ENCODE data around the gene SAYSD1. TPM values are rescaled to one million over a fixed set of nuclear protein-coding genes. Genes with fewer than 3 reads are reported as not detected.

The SAYSD1 gene
- total and polyA plus RNA-seq, 2 donors, result 12.6 to 20.1 TPM

DNA sequence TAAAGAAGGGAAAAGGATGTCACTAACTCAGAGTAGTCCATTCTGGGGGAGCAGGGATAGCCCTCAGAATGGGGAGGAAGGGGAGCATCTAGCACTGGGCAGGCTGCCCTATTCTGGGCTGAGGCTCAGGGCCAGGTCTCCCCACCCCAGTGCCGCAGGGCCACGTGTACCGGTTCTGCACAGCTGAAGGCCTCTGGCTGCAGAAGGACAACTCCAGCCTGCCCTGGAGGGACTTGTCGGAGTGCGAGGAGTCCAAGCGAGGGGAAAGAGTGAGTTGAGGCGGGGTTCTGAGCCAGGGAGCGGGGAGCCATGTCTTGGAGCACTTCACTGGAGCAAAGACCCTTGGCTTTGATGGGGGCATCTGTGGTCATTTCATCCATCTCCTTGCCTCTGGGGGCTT, 49.4 kb downstream of the SAYSD1 start:
- H3K4me3 ChIP-seq (ENCODE audit: low read depth, low read length), result no peak overlapping the region
- 81% methylated on average over 8 of the region's 8 CpGs for WGBS

DNA sequence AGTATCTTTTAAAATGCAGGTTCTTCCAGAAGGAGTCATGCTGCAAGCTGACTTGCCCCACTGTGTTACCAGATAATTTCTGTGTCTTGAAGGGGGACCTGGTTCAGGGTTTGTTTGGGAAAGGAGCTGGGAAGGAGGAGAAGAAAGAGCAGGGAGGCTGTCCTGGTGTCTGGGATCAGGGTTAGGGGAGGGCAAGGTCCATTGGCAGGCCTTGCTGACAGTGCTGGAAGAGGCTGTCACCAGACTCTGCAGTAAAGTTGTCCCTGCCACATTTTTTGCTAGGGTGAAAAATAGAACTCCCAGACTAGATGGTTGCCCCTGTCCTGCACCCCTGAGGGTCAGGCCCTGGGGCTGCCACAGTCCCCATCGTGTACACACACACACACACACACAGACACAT, 51.5 kb downstream of the SAYSD1 start:
- Histone ChIP-seq H3K27ac (ENCODE audit: low read depth) (no peak overlapping the region), H3K4me1 (ENCODE audit: insufficient read depth) (no peaks in the 10 kb centered on the region), H3K36me3 (ENCODE audit: insufficient read depth) (no peaks in the 10 kb centered on the region), H3K4me3 (ENCODE audit: low read depth, low read length) (no peak overlapping the region)
- DNase-seq (ENCODE audit: extremely low spot score), result no peak
- WGBS, result 35% methylated on average over 1 of the region's 1 CpG

More for the DNA sequence above, 49.4 kb downstream of the SAYSD1 start:
- no peak for DNase-seq (ENCODE audit: extremely low spot score)
- Histone ChIP-seq H3K27ac (ENCODE audit: low read depth) (no peak overlapping the region), H3K4me1 (ENCODE audit: insufficient read depth) (no peaks in the 10 kb centered on the region), H3K36me3 (ENCODE audit: insufficient read depth) (no peaks in the 10 kb centered on the region)

DNA sequence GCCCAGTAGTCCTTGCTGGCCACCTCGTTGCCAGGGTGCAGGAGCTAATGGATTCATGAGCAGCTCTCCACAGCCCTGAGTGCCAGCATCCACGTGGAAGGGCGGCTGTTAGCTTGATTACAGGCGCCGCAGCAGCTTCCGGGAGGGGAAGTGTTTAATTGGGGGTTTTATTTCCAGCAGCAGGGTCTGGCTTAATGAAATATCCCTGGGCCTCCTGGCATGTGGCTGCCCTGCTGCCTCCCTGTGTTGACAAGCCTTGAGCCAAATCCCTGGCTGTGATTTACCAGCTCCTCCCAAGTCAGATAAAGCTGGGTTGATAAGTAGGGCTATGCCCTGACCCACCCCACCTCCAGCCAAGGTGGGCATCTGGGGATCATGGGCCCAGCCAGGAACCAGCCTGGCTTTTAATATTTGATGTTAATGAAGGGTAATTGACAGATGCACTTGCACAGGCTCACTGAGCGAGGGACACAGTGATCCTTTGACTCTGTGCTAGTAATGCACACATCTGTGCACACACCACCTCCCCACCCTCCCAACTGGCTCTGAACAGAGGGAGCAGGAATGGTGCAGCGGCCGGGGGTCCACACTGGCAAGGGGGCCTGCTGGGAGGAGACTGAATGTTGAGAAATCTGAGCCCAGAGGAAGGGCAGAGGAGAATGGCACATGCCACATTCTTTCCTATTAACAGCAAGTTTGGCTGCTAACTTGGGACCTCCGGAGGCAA, 52.8 kb downstream of the SAYSD1 start:
- no peak overlapping the region for H3K27ac ChIP-seq (ENCODE audit: low read depth)
- 52% methylated on average over 10 of the region's 10 CpGs for WGBS
- no peak overlapping the region for H3K4me3 ChIP-seq (ENCODE audit: low read depth, low read length)
- H3K36me3 ChIP-seq (ENCODE audit: insufficient read depth), result no peaks in the 10 kb centered on the region
- no peaks in the 10 kb centered on the region for H3K4me1 ChIP-seq (ENCODE audit: insufficient read depth)
- no peak for DNase-seq (ENCODE audit: extremely low spot score)

DNA sequence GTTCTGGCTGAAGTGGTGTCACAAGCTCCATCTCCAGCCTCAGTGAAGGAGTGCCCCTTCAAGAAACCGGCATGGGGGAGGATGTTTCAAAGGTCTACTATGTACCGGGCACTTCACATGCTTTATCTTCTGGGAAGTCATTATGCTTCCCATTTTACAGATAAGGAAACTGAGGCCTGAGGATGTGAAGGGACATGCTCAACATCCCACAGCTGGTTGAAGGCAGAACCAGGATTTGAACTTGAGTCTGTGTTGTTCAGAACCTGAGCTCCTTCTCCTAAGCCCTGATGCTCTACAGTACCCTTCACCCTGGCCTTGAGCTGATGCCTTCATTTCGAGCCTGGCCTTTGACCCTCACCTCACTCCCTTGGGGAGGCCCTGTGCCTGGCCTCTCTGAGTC, 53.4 kb downstream of the SAYSD1 start:
- WGBS, result 80% methylated on average over 3 of the region's 3 CpGs
- Histone ChIP-seq H3K4me1 (ENCODE audit: insufficient read depth) (no peaks in the 10 kb centered on the region), H3K27ac (ENCODE audit: low read depth) (no peak overlapping the region), H3K36me3 (ENCODE audit: insufficient read depth) (no peaks in the 10 kb centered on the region), H3K4me3 (ENCODE audit: low read depth, low read length) (no peak overlapping the region)
- no peak for DNase-seq (ENCODE audit: extremely low spot score)

DNA sequence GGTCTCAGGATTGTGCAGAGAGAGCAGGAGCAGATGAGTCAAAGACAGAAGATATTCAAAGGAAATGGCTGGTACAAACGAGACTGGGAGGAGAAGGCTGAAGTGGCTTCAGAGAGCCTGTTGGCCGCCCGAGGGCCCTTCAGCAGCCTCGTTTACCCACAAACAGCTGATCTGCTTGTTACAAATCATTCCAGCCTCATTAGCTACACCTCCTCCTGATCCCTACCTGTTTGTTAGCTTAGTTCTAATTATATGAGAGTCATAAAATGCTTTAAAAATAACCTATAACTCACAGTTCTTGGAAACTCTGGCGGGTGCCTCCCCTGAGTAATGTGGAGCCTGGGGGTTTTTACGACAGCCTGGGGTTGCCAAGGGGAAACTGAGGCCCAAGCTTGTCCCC, 53.8 kb downstream of the SAYSD1 start:
- 55% methylated on average over 6 of the region's 6 CpGs for WGBS
- H3K36me3 ChIP-seq (ENCODE audit: insufficient read depth), result no peaks in the 10 kb centered on the region
- DNase-seq (ENCODE audit: extremely low spot score), result no peak
- H3K27ac ChIP-seq (ENCODE audit: low read depth), result no peak overlapping the region
- no peaks in the 10 kb centered on the region for H3K4me1 ChIP-seq (ENCODE audit: insufficient read depth)
- no peak overlapping the region for H3K4me3 ChIP-seq (ENCODE audit: low read depth, low read length)

DNA sequence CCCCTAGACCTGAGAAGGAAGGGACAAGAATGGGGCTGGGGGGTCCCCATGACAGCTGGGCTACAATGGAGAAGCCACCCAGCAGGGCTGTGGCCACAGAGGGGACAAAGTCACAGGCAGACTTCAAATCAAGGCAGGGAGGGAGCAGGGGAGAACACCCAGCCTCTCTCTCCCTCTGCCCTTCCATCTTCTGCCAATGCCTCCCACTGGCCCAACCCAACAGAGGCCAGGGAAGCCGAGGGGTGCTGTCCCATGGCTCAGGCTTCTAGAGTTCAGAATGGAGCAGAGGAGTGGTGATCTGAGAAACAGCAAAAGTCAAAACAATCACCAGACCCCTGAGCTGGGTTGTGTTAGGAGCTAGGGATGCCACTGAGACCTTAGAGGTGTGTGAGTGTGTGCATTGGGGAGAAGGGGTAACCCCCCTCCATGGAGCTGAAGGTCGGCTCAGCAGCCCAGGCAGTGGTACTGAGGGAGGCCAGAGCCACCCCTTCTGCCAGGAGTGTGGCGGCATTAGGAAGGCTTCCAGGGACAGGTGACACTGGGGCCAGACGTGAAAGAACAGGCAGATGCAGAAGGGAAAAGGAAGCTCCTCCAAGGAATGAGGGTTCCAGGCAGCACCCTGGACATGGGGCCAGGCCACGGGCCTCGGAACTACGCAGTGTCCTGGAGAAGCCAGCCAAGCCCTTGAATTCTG, 54.4 kb downstream of the SAYSD1 start:
- DNase-seq (ENCODE audit: extremely low spot score), result no peak
- 80% methylated on average over 7 of the region's 7 CpGs for WGBS
- H3K36me3 ChIP-seq (ENCODE audit: insufficient read depth), result no peaks in the 10 kb centered on the region
- H3K4me3 ChIP-seq (ENCODE audit: low read depth, low read length), result no peak overlapping the region
- no peaks in the 10 kb centered on the region for H3K4me1 ChIP-seq (ENCODE audit: insufficient read depth)
- H3K27ac ChIP-seq (ENCODE audit: low read depth), result no peak overlapping the region

DNA sequence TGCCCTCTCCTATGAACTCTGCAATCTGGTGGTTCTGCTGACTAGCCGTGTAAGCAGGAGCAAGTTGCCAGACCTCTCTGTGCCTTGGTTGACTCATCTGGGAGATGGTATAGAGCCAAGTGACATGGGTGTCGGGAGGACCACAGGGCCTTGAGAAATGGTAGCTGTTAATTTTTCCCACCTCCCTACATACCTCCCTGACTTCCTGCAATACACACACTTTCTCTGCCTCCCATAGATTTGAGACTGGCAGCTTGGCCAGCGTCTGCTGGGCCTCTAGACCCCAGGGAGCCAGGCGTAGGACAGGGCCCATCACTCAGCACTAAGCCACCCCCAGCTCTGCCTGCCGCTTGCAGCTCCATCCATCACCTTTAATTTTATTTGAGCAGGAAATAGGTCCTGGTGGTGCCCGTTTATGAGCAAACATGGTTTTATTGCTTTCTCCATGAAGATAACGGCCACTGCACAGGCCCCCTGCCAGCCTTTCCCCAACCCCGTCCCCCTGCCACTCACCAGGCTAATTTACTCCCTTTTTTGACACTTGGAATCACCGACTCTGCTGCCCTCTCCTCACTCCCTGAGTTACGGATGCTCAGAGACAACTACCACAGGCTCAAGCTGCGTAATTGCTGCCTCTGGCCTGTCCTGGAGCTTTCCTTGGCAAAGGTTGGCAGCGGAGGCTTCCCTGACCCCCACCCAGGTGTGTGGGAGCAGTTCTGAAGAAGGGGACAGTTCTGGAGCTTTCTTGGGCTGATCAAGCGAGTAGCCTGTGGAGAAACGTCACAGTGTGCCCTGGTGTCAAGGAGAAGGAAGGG, 55.3 kb downstream of the SAYSD1 start:
- peak; percentile 14 for DNase-seq (ENCODE audit: extremely low spot score)
- Histone ChIP-seq H3K27ac (ENCODE audit: low read depth) (no peak overlapping the region), H3K36me3 (ENCODE audit: insufficient read depth) (no peaks in the 10 kb centered on the region), H3K4me3 (ENCODE audit: low read depth, low read length) (no peak overlapping the region), H3K4me1 (ENCODE audit: insufficient read depth) (no peaks in the 10 kb centered on the region)
- 57% methylated on average over 14 of the region's 14 CpGs for WGBS

DNA sequence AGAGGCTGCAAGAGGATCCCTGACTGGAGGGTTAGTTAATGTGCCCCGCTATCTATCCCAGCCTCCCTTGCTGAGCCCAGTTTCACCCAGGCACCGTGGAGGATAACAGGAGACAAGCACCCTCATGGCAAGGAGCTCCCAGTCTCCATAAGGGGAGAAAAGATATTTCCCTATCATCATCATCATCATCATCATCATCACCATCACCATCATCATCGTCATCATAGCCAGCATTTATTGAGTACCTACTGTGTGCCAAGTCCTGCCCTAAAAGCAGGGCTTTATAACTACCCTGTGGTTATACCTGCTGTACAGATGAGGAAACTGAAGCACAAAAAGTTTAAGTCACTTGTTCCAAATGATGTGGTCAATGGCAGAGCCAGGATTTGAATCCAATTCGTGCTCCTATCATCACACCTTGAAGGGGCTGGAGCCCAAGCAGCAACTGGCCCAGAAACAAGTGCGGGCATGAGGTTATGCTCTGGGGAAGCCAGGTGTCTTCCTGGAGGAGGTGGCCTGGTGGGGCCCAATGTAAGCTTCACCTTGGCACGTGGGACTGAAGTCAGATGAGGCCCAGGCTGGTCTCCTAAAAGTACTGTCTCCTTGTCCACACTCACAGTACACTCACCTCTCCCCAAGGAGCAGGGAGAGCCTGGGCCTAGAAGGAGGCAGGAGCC, 56.4 kb downstream of the SAYSD1 start:
- Histone ChIP-seq H3K36me3 (ENCODE audit: insufficient read depth) (no peaks in the 10 kb centered on the region), H3K4me3 (ENCODE audit: low read depth, low read length) (no peak overlapping the region), H3K27ac (ENCODE audit: low read depth) (no peak overlapping the region), H3K4me1 (ENCODE audit: insufficient read depth) (no peaks in the 10 kb centered on the region)
- 86% methylated on average over 6 of the region's 6 CpGs for WGBS
- no peak for DNase-seq (ENCODE audit: extremely low spot score)

DNA sequence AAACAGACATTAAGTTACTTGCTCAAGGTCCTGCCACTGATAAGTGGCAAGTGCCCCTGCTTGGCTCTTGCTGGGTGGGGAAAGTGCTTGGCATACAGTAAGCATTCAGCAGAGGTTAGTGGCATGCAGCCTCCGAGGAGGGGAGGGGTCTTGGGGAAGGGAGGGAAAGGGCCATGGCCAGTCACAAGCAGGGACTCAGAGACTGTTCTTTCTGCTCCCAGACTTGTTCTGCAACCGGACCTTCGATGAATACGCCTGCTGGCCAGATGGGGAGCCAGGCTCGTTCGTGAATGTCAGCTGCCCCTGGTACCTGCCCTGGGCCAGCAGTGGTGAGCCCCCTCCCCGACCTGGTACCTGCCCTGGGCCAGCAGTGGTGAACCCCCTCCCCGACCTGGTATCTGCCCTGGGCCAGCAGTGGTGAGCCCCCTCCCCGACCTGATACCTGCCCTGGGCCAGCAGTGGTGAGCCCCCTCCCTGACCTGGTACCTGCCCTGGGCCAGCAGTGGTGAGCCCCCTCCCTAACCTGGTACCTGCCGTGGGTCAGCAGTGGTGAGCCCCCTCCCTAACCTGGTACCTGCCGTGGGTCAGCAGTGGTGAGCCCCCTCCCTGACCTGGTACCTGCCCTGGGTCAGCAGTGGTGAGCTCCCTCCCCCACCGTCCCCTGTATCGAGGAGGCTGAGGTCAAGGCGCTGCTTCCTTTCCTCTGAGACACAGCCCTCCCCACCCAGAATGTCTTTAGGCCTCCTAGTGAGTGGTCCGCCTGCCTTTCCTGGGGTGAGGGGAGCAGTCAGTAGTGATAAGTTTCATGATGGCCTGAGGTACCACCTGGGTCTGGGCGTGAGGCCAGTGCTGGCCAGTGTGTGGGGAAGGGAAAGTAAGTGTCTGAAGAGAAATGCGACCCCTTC, 57.5 kb downstream of the SAYSD1 start:
- Histone ChIP-seq H3K27ac (ENCODE audit: low read depth) (no peak overlapping the region), H3K4me1 (ENCODE audit: insufficient read depth) (no peaks in the 10 kb centered on the region), H3K4me3 (ENCODE audit: low read depth, low read length) (no peak overlapping the region), H3K36me3 (ENCODE audit: insufficient read depth) (no peaks in the 10 kb centered on the region)
- 70% methylated on average over 17 of the region's 17 CpGs for WGBS
- DNase-seq (ENCODE audit: extremely low spot score), result no peak

DNA sequence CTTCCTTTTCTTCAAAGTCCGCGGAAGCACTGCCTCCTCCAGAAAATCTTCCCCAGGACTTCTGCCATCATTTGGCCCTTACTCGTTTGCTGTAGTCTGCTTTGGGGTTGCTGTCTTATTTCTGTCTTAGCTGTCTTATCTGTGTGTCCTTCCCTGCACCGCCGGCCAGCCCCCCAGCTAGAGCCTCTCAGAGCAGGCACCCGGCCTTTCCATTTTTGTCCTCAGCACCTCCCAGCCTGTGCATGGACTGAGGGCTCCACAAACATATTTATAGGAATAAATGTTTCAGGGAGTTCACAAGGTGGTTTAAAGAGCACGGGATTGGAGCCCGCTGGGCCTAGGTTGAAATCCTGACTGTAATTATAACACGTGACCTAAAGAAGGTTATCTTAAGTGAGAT, 58.3 kb downstream of the SAYSD1 start:
- no peak for DNase-seq (ENCODE audit: extremely low spot score)
- Histone ChIP-seq H3K4me1 (ENCODE audit: insufficient read depth) (no peaks in the 10 kb centered on the region), H3K36me3 (ENCODE audit: insufficient read depth) (no peaks in the 10 kb centered on the region), H3K4me3 (ENCODE audit: low read depth, low read length) (no peak overlapping the region), H3K27ac (ENCODE audit: low read depth) (no peak overlapping the region)
- WGBS, result 81% methylated on average over 9 of the region's 9 CpGs

DNA sequence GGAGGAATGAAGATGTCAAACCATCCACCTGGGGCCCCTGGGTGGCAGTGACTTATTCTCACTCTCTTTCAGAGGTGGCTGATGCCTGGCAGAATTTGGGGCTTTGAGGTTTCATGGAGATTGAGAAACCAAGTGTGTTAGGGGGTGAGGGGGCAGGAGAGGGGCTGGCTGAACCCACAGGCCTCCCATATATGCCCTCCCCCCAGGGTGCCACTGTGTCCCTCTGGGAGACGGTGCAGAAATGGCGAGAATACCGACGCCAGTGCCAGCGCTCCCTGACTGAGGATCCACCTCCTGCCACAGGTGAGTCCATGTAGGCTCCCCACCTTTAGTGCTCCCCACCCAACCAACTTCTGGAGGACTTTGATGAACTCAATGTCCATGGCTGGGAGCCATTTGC, 58.8 kb downstream of the SAYSD1 start:
- Histone ChIP-seq H3K27ac (ENCODE audit: low read depth) (no peak overlapping the region), H3K4me1 (ENCODE audit: insufficient read depth) (no peaks in the 10 kb centered on the region), H3K36me3 (ENCODE audit: insufficient read depth) (no peaks in the 10 kb centered on the region), H3K4me3 (ENCODE audit: low read depth, low read length) (no peak overlapping the region)
- WGBS, result 94% methylated on average over 5 of the region's 5 CpGs
- no peak for DNase-seq (ENCODE audit: extremely low spot score)

DNA sequence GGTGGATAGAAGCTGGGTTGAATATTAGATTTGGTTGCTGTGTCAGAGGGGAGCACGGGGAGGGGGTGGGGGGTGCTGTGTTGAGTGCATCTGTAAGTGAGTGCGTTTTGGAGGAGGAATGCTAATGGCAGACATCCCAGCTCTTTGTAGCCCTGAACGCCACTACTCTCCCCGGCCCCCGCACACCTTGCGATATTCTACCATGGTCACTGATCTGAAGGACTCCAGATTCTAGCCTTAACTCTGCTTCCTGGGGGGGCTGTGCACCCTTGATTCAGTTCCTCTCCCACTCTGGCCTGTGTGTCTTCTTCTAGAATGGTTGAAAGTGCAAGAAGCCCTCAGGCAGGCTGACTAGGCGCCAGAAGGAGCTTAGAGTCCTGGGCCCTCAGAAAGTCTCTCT, 59.3 kb downstream of the SAYSD1 start:
- no peaks in the 10 kb centered on the region for H3K36me3 ChIP-seq (ENCODE audit: insufficient read depth)
- DNase-seq (ENCODE audit: extremely low spot score), result no peak
- H3K4me1 ChIP-seq (ENCODE audit: insufficient read depth), result no peaks in the 10 kb centered on the region
- WGBS, result 82% methylated on average over 7 of the region's 7 CpGs
- no peak overlapping the region for H3K27ac ChIP-seq (ENCODE audit: low read depth)
- H3K4me3 ChIP-seq (ENCODE audit: low read depth, low read length), result no peak overlapping the region
